ENCODE results near the gene PCDH9.

PCDH9 gene

GRCh38 chr13:66977161-66977560 is 253.0 kb downstream of the PCDH9 start:
- TF ChIP-seq CTCF (conservative IDR thresholded peaks at IDR 0.05; ENCODE audit: control insufficient read depth, insufficient read depth, low read depth, low read length) = no peak
- DNase-seq (ENCODE audit: low read depth) = peak; percentile 9
- no peak overlapping the region for H3K4me3 ChIP-seq (ENCODE audit: control insufficient read depth, low read depth, low read length)

- H3K4me3 ChIP-seq (ENCODE audit: control insufficient read depth, low read depth, low read length) = no peak overlapping the region
- DNase-seq (ENCODE audit: low read depth) = no peak
- TF ChIP-seq CTCF (conservative IDR thresholded peaks at IDR 0.05; ENCODE audit: control insufficient read depth, insufficient read depth, low read depth, low read length) = no peak
These were observed 255.2 kb downstream of the PCDH9 start for GRCh38 chr13:66974889-66975288.

- no peak for TF ChIP-seq CTCF (conservative IDR thresholded peaks at IDR 0.05; ENCODE audit: control insufficient read depth, insufficient read depth, low read depth, low read length)
- DNase-seq (ENCODE audit: low read depth) = no peak
- H3K4me3 ChIP-seq (ENCODE audit: control insufficient read depth, low read depth, low read length) = no peak overlapping the region
These were observed 256.0 kb downstream of the PCDH9 start for GRCh38 chr13:66974174-66974573.

GRCh38 chr13:66972659-66973058 is 257.5 kb downstream of the PCDH9 start:
- no peak for DNase-seq (ENCODE audit: low read depth)
- no peak for TF ChIP-seq CTCF (conservative IDR thresholded peaks at IDR 0.05; ENCODE audit: control insufficient read depth, insufficient read depth, low read depth, low read length)
- H3K4me3 ChIP-seq (ENCODE audit: control insufficient read depth, low read depth, low read length) = no peak overlapping the region

GRCh38 chr13:66971004-66971403 is 259.1 kb downstream of the PCDH9 start:
- no peak for DNase-seq (ENCODE audit: low read depth)
- H3K4me3 ChIP-seq (ENCODE audit: control insufficient read depth, low read depth, low read length) = no peak overlapping the region
- no peak for TF ChIP-seq CTCF (conservative IDR thresholded peaks at IDR 0.05; ENCODE audit: control insufficient read depth, insufficient read depth, low read depth, low read length)

- no peak for DNase-seq (ENCODE audit: low read depth)
- no peak for TF ChIP-seq CTCF (conservative IDR thresholded peaks at IDR 0.05; ENCODE audit: control insufficient read depth, insufficient read depth, low read depth, low read length)
- H3K4me3 ChIP-seq (ENCODE audit: control insufficient read depth, low read depth, low read length) = no peak overlapping the region
These were observed 260.8 kb downstream of the PCDH9 start for GRCh38 chr13:66969291-66969690.
